HepG2 (cell line): ENCODE results near the gene PPP3R1. TPM values are rescaled to one million over a fixed set of nuclear protein-coding genes. Genes with fewer than 3 reads are reported as not detected.

Experiments used
- ARID2 ChIP-seq: sonication (generic); formaldehyde crosslinking; IDR thresholded peaks from 2 replicates; pipeline ENCODE4 v1.8.1; 2022; ENCODE audit warnings: mild to moderate bottlenecking, missing genetic modification reagents, borderline replicate concordance
- CEBPG ChIP-seq: IDR thresholded peaks from 2 replicates; pipeline ENCODE4 v1.6.1; 2016
- EZH2 ChIP-seq: conservative IDR thresholded peaks from 2 replicates; pipeline ENCODE4 v1.6.1; 2012; ENCODE audit warnings: mild to moderate bottlenecking, low read depth, low read length, moderate library complexity
- IRX3 ChIP-seq: sonication (generic); formaldehyde crosslinking; IDR thresholded peaks from 2 replicates; pipeline ENCODE4 v1.8.1; 2023; ENCODE audit warnings: mild to moderate bottlenecking, low read depth, missing genetic modification reagents, borderline replicate concordance
- MTA1 ChIP-seq: sonication (generic); formaldehyde crosslinking; IDR thresholded peaks from 2 replicates; pipeline ENCODE4 v1.4.0; 2020; ENCODE audit warnings: missing genetic modification reagents, mild to moderate bottlenecking, borderline replicate concordance
- PATZ1 ChIP-seq: sonication (generic); formaldehyde crosslinking; IDR thresholded peaks from 2 replicates; pipeline ENCODE4 v1.4.0; 2020; ENCODE audit warnings: missing genetic modification reagents
- PLSCR1 ChIP-seq: sonication (generic); formaldehyde crosslinking; IDR thresholded peaks from 2 replicates; pipeline ENCODE4 v1.5.0; 2020; ENCODE audit warnings: missing genetic modification reagents, mild to moderate bottlenecking, borderline replicate concordance
- PTBP1 ChIP-seq: fragments of 200-400 bp; formaldehyde crosslinking; IDR thresholded peaks from 2 replicates; pipeline ENCODE4 v1.6.1; 2018; ENCODE audit warnings: low read length, low read depth; ENCODE audit not compliant: poor library complexity, severe bottlenecking
- RARG ChIP-seq: sonication (generic); formaldehyde crosslinking; IDR thresholded peaks from 2 replicates; pipeline ENCODE4 v1.4.0; 2020; ENCODE audit warnings: low read depth, mild to moderate bottlenecking, missing genetic modification reagents
- RXRA ChIP-seq: sonication (generic); formaldehyde crosslinking; IDR thresholded peaks from 2 replicates; pipeline ENCODE4 v1.5.1; 2020; ENCODE audit warnings: missing genetic modification reagents
- SP5 ChIP-seq: IDR thresholded peaks from 2 replicates; pipeline ENCODE4 v1.6.1; 2016; ENCODE audit warnings: low read depth, borderline replicate concordance
- SRF ChIP-seq: IDR thresholded peaks from 2 replicates; pipeline ENCODE4 v1.6.1; 2011; ENCODE audit warnings: mild to moderate bottlenecking, low read depth, low read length, moderate library complexity
- TBX3 ChIP-seq: fragments of 450-650 bp; IDR thresholded peaks from 2 replicates; pipeline ENCODE4 v1.6.1; 2017; ENCODE audit warnings: antibody characterized with exemption, mild to moderate bottlenecking, inconsistent platforms, borderline replicate concordance
- ZBTB20 ChIP-seq: sonication (generic); formaldehyde crosslinking; IDR thresholded peaks from 2 replicates; pipeline ENCODE4 v1.8.1; 2023; ENCODE audit warnings: missing genetic modification reagents, low read depth, mild to moderate bottlenecking, borderline replicate concordance
- ZBTB8A ChIP-seq: sonication (generic); formaldehyde crosslinking; IDR thresholded peaks from 2 replicates; pipeline ENCODE4 v1.4.0; 2020; ENCODE audit warnings: mild to moderate bottlenecking, low read depth, missing genetic modification reagents, borderline replicate concordance
- ZNF136 ChIP-seq: sonication (generic); formaldehyde crosslinking; IDR thresholded peaks from 2 replicates; pipeline ENCODE4 v1.8.1; 2022; ENCODE audit warnings: low read depth, mild to moderate bottlenecking, moderate library complexity, missing genetic modification reagents
- ZNF432 ChIP-seq: sonication (generic); formaldehyde crosslinking; IDR thresholded peaks from 2 replicates; pipeline ENCODE4 v1.5.0; 2020; ENCODE audit warnings: missing genetic modification reagents, mild to moderate bottlenecking, borderline replicate concordance
- ZNF552 ChIP-seq: sonication (generic); formaldehyde crosslinking; IDR thresholded peaks from 2 replicates; pipeline ENCODE4 v1.9.0; 2022; ENCODE audit warnings: missing genetic modification reagents, mild to moderate bottlenecking, borderline replicate concordance
- ZNF597 ChIP-seq: sonication (generic); formaldehyde crosslinking; IDR thresholded peaks from 2 replicates; pipeline ENCODE4 v1.5.0; 2020; ENCODE audit warnings: missing genetic modification reagents
- ZNF747 ChIP-seq: sonication (generic); formaldehyde crosslinking; IDR thresholded peaks from 2 replicates; pipeline ENCODE4 v1.8.1; 2023; ENCODE audit warnings: missing genetic modification reagents, mild to moderate bottlenecking, borderline replicate concordance
- ZSCAN21 ChIP-seq: sonication (generic); formaldehyde crosslinking; IDR thresholded peaks from 2 replicates; pipeline ENCODE4 v1.8.0; 2022; ENCODE audit warnings: mild to moderate bottlenecking, missing genetic modification reagents, moderate library complexity, borderline replicate concordance
- ZSCAN29 ChIP-seq: sonication (generic); formaldehyde crosslinking; conservative IDR thresholded peaks from 2 replicates; pipeline ENCODE4 v1.4.0; 2020; ENCODE audit warnings: mild to moderate bottlenecking, missing genetic modification reagents
- polyA plus RNA-seq, 8 experiments: library from polyadenylated mRNA; depleted of rRNA in 3 of 8; stranded (reverse) in 7 of 8; unstranded in 1 of 8; fragments of >200 nt; fragmentation: Illumina TruSeq in 4 of 8; extraction: Trizol in 4 of 8; gene quantifications; 2 replicates each; pipeline versions ENCODE4 v1.2.1 to v1.2.3, GENCODE V29; 2011 to 2016; ENCODE audit warnings: low read depth in 4 of 8, missing spikeins in 1 of 8, mixed read lengths in 1 of 8; ENCODE audit not compliant: insufficient read depth in 1 of 8
- total RNA-seq, 5 experiments: library from RNA; depleted of rRNA; stranded (reverse); fragments of >200 nt; fragmentation: Illumina TruSeq; extraction: Trizol; gene quantifications; 2 replicates each; pipeline ENCODE4 v1.2.3, GENCODE V29; 2016; ENCODE audit warnings: low read depth in 1 of 5

PPP3R1 gene
- total and polyA plus RNA-seq, 2 of the 13 experiments (the other 11 are each of a cell fraction or from before 2014, with no cell fraction given) = 11.6 to 25.7 TPM

- TF ChIP-seq PATZ1 (CRISPR knock-in tag) (peak; percentile 68), ZNF597 (no peak), ZBTB20 (CRISPR knock-in tag) (no peak; the same call in 1 of the 2 replicates), ZNF552 (no peak; the same call in 1 of the 2 replicates), ARID2 (CRISPR knock-in tag) (peak; percentile 64; the same call in 1 of the 2 replicates), ZNF747 (CRISPR knock-in tag) (peak; percentile 86), SP5 (CRISPR knock-in tag) (peak; percentile 75), ZSCAN21 (CRISPR knock-in tag) (peak; percentile 85), RXRA (CRISPR knock-in tag) (peak; percentile 17; the same call in 1 of the 2 replicates), CEBPG (CRISPR knock-in tag) (peak; percentile 3; the same call in 1 of the 2 replicates), MTA1 (no peak), ZNF136 (CRISPR knock-in tag) (0 out of 2 replicates have a peak, but pooled peaks have one; percentile 66), IRX3 (CRISPR knock-in tag) (no peak; the same call in 1 of the 2 replicates), ZBTB8A (0 out of 2 replicates have a peak, but pooled peaks have one; percentile 35), SRF (peak; percentile 59; the same call in 1 of the 2 replicates), PLSCR1 (CRISPR knock-in tag) (no peak), ZSCAN29 (CRISPR knock-in tag) (peak; percentile 82; the same call in 1 of the 2 replicates), RARG (CRISPR knock-in tag) (no peak), PTBP1 (peak; percentile 41), TBX3 (peak; percentile 14; the same call in 1 of the 2 replicates), ZNF432 (CRISPR knock-in tag) (no peak), EZH2 (no peak)
Measured at GRCh38 chr2:68157402-68158133, 94.8 kb downstream of the PPP3R1 start, which contains the start of gene PNO1 (continued).
